ENCODE results near the gene NAGLU.

NAGLU gene

GRCh38 chr17:42577532-42578281 lies 41.7 kb downstream of the NAGLU start, which contains the start of gene PSMC3IP:
PSMC3IP (minus strand) TSS chr17:42577729; CDS start chr17:42577686, 43 bp downstream.
- DNase-seq, result peak; percentile 95 to 96 (median 95)
- ChIA-PET POLR2A (interaction anchor here (1.0 to 2.0 kb wide), 4 partner anchors 11 to 129 kb away, joined by 3 to 14 read pairs (median 4); partner anchors contain the start of genes MLX, NAGLU, RETREG3 and TUBG1), CTCF (interaction anchor here (0.5 to 4.6 kb wide), 31 partner anchors 7 to 243 kb away, joined by 3 to 37 read pairs (median 4); partner anchors contain the start of genes CCR10, CNTNAP1, MLX and VPS25)
- WGBS (ENCODE audit: insufficient coverage), result 0% methylated on average over 30 of the region's 52 CpGs
- H3K27me3 ChIP-seq (replicated peaks in 2 of 5; ENCODE audit: control insufficient read depth in 4 of 5, insufficient read depth in 5 of 5, low read length in 4 of 5), result no peaks in the 10 kb centered on the region
- H3K9me3 ChIP-seq (ENCODE audit: control extremely low read depth in 1 of 5, control insufficient read depth in 4 of 5, insufficient read depth in 2 of 5, low read depth in 1 of 5, low read length in 4 of 5), result no peaks in the 10 kb centered on the region
- peak within 1 kb of the TSS; percentile 89 to 94 for H3K27ac ChIP-seq (ENCODE audit: insufficient read depth in 1 of 2, low read depth in 1 of 2, low read length in 2 of 2, poor library complexity in 1 of 2, severe bottlenecking in 2 of 2)
- peaks cover 2 to 32% (median 23%) of the 10 kb centered on the region in 4 experiments for H3K4me1 ChIP-seq (ENCODE audit: control extremely low read depth in 1 of 4, control insufficient read depth in 4 of 4, insufficient read depth in 4 of 4, low read length in 3 of 4)
- peak within 1 kb of the TSS; percentile 32 to 91 (median 77) for H3K4me3 ChIP-seq (ENCODE audit: control insufficient read depth in 1 of 7, extremely low read depth in 1 of 7, insufficient read depth in 4 of 7, low read depth in 2 of 7, low read length in 6 of 7)
- peaks cover 20 to 59% (median 50%) of the 10 kb centered on the region in 4 experiments for H3K36me3 ChIP-seq (ENCODE audit: control insufficient read depth in 4 of 4, insufficient read depth in 4 of 4, low read length in 3 of 4)

- CTCF ChIA-PET, result interaction anchor here (0.7 to 4.6 kb wide), 35 partner anchors 8 to 255 kb away, joined by 3 to 37 read pairs (median 4); partner anchors contain the start of genes BECN1, CCR10, CNTNAP1 and MLX
- DNase-seq, result peak; percentile 87 to 92 (median 91)
- POLR2A ChIA-PET, result interaction anchor here (0.6 to 2.0 kb wide), 10 partner anchors 11 to 1953 kb away, joined by 3 to 14 read pairs (median 3); partner anchors contain the start of genes MLX, NAGLU, RETREG3 and TUBG1
- Histone ChIP-seq H3K27ac (ENCODE audit: insufficient read depth in 1 of 2, low read depth in 1 of 2, low read length in 2 of 2, poor library complexity in 1 of 2, severe bottlenecking in 2 of 2) (peak overlapping the region; percentile 89 to 94), H3K4me3 (ENCODE audit: control insufficient read depth in 1 of 7, extremely low read depth in 1 of 7, insufficient read depth in 4 of 7, low read depth in 2 of 7, low read length in 6 of 7) (peak overlapping the region; percentile 17 to 91 (median 77)), H3K27me3 (replicated peaks in 2 of 5; ENCODE audit: control insufficient read depth in 4 of 5, insufficient read depth in 5 of 5, low read length in 4 of 5) (no peaks in the 10 kb centered on the region), H3K4me1 (ENCODE audit: control extremely low read depth in 1 of 4, control insufficient read depth in 4 of 4, insufficient read depth in 4 of 4, low read length in 3 of 4) (peaks cover 2 to 32% (median 23%) of the 10 kb centered on the region in 4 experiments), H3K9me3 (ENCODE audit: control extremely low read depth in 1 of 5, control insufficient read depth in 4 of 5, insufficient read depth in 2 of 5, low read depth in 1 of 5, low read length in 4 of 5) (no peaks in the 10 kb centered on the region), H3K36me3 (ENCODE audit: control insufficient read depth in 4 of 4, insufficient read depth in 4 of 4, low read length in 3 of 4) (peaks cover 18 to 59% (median 50%) of the 10 kb centered on the region in 4 experiments)
- WGBS (ENCODE audit: insufficient coverage), result under 1% methylated on average over 20 of the region's 20 CpGs
These were observed 42.3 kb downstream of the NAGLU start for GRCh38 chr17:42578282-42578869.

GRCh38 chr17:42579794-42580551 lies 43.9 kb downstream of the NAGLU start:
- 100% methylated on average over 2 of the region's 2 CpGs for WGBS (ENCODE audit: insufficient coverage)

GRCh38 chr17:42581744-42582270 lies 45.8 kb downstream of the NAGLU start:
- H3K27me3 ChIP-seq (replicated peaks in 2 of 5; ENCODE audit: control insufficient read depth in 4 of 5, insufficient read depth in 5 of 5, low read length in 4 of 5), result no peaks in the 10 kb centered on the region
- POLR2A ChIA-PET, result no interaction called here
- H3K9me3 ChIP-seq (ENCODE audit: control extremely low read depth in 1 of 5, control insufficient read depth in 4 of 5, insufficient read depth in 2 of 5, low read depth in 1 of 5, low read length in 4 of 5), result no peaks in the 10 kb centered on the region
- H3K36me3 ChIP-seq (ENCODE audit: control insufficient read depth in 4 of 4, insufficient read depth in 4 of 4, low read length in 3 of 4), result peaks cover 28 to 71% (median 61%) of the 10 kb centered on the region in 4 experiments
- peaks cover 2 to 24% (median 18%) of the 10 kb centered on the region in 4 experiments for H3K4me1 ChIP-seq (ENCODE audit: control extremely low read depth in 1 of 4, control insufficient read depth in 4 of 4, insufficient read depth in 4 of 4, low read length in 3 of 4)
- WGBS (ENCODE audit: insufficient coverage), result 98% methylated on average over 8 of the region's 10 CpGs
- no peak for DNase-seq
- no peak overlapping the region for H3K27ac ChIP-seq (ENCODE audit: insufficient read depth in 1 of 2, low read depth in 1 of 2, low read length in 2 of 2, poor library complexity in 1 of 2, severe bottlenecking in 2 of 2)
- CTCF ChIA-PET, result interaction anchor here (0.7 to 4.6 kb wide), 5 partner anchors 16 to 238 kb away, joined by 3 to 37 read pairs (median 4); partner anchors contain the start of gene CCR10
- no peak overlapping the region for H3K4me3 ChIP-seq (ENCODE audit: control insufficient read depth in 1 of 7, extremely low read depth in 1 of 7, insufficient read depth in 4 of 7, low read depth in 2 of 7, low read length in 6 of 7)

More at GRCh38 chr17:42579794-42580551, 43.9 kb downstream of the NAGLU start:
- no peak for DNase-seq
- peaks cover 22 to 59% (median 51%) of the 10 kb centered on the region in 4 experiments for H3K36me3 ChIP-seq (ENCODE audit: control insufficient read depth in 4 of 4, insufficient read depth in 4 of 4, low read length in 3 of 4)
- H3K4me3 ChIP-seq (ENCODE audit: control insufficient read depth in 1 of 7, extremely low read depth in 1 of 7, insufficient read depth in 4 of 7, low read depth in 2 of 7, low read length in 6 of 7), result no peak overlapping the region
- peaks cover 2 to 33% (median 23%) of the 10 kb centered on the region in 4 experiments for H3K4me1 ChIP-seq (ENCODE audit: control extremely low read depth in 1 of 4, control insufficient read depth in 4 of 4, insufficient read depth in 4 of 4, low read length in 3 of 4)
- POLR2A ChIA-PET, result no interaction called here
- no peak overlapping the region for H3K27ac ChIP-seq (ENCODE audit: insufficient read depth in 1 of 2, low read depth in 1 of 2, low read length in 2 of 2, poor library complexity in 1 of 2, severe bottlenecking in 2 of 2)
- no peaks in the 10 kb centered on the region for H3K27me3 ChIP-seq (replicated peaks in 2 of 5; ENCODE audit: control insufficient read depth in 4 of 5, insufficient read depth in 5 of 5, low read length in 4 of 5)
- CTCF ChIA-PET, result interaction anchor here (0.8 to 4.6 kb wide), 6 partner anchors 16 to 183 kb away, joined by 3 to 37 read pairs (median 4); partner anchors contain the start of gene CCR10
- H3K9me3 ChIP-seq (ENCODE audit: control extremely low read depth in 1 of 5, control insufficient read depth in 4 of 5, insufficient read depth in 2 of 5, low read depth in 1 of 5, low read length in 4 of 5), result no peaks in the 10 kb centered on the region

- Histone ChIP-seq H3K27ac (ENCODE audit: insufficient read depth in 1 of 2, low read depth in 1 of 2, low read length in 2 of 2, poor library complexity in 1 of 2, severe bottlenecking in 2 of 2) (no peak overlapping the region), H3K4me3 (ENCODE audit: control insufficient read depth in 1 of 7, extremely low read depth in 1 of 7, insufficient read depth in 4 of 7, low read depth in 2 of 7, low read length in 6 of 7) (no peak overlapping the region), H3K27me3 (replicated peaks in 2 of 5; ENCODE audit: control insufficient read depth in 4 of 5, insufficient read depth in 5 of 5, low read length in 4 of 5) (no peaks in the 10 kb centered on the region), H3K9me3 (ENCODE audit: control extremely low read depth in 1 of 5, control insufficient read depth in 4 of 5, insufficient read depth in 2 of 5, low read depth in 1 of 5, low read length in 4 of 5) (no peaks in the 10 kb centered on the region), H3K4me1 (ENCODE audit: control extremely low read depth in 1 of 4, control insufficient read depth in 4 of 4, insufficient read depth in 4 of 4, low read length in 3 of 4) (peaks cover 0 to 6% (median 0%) of the 10 kb centered on the region in 4 experiments), H3K36me3 (ENCODE audit: control insufficient read depth in 4 of 4, insufficient read depth in 4 of 4, low read length in 3 of 4) (peaks cover 39 to 92% (median 74%) of the 10 kb centered on the region in 4 experiments)
- POLR2A ChIA-PET, result no interaction called here
- DNase-seq, result peak in 1 of 3 donors; percentile 8
- CTCF ChIA-PET, result interaction anchor here (1.0 kb wide), 2 partner anchors 17 to 27 kb away, joined by 3 read pairs; no protein-coding TSS in a partner anchor
- 99% methylated on average over 8 of the region's 9 CpGs for WGBS (ENCODE audit: insufficient coverage)
These were observed 48.8 kb downstream of the NAGLU start for GRCh38 chr17:42584880-42585279.

- POLR2A ChIA-PET, result no interaction called here
- H3K4me1 ChIP-seq (ENCODE audit: control extremely low read depth in 1 of 4, control insufficient read depth in 4 of 4, insufficient read depth in 4 of 4, low read length in 3 of 4), result peaks cover 0 to 6% (median 0%) of the 10 kb centered on the region in 4 experiments
- no CpG with 5 or more reads among the region's 1 CpG for WGBS (ENCODE audit: insufficient coverage)
These were observed 49.3 kb downstream of the NAGLU start for GRCh38 chr17:42585353-42585752.

More at GRCh38 chr17:42585353-42585752, 49.3 kb downstream of the NAGLU start:
- no peak for DNase-seq
- CTCF ChIA-PET, result interaction anchor here (1.0 to 4.1 kb wide), 3 partner anchors 8 to 95 kb away, joined by 3 to 26 read pairs (median 3); partner anchors contain the start of gene PSMC3IP
- Histone ChIP-seq H3K27me3 (replicated peaks in 2 of 5; ENCODE audit: control insufficient read depth in 4 of 5, insufficient read depth in 5 of 5, low read length in 4 of 5) (no peaks in the 10 kb centered on the region), H3K27ac (ENCODE audit: insufficient read depth in 1 of 2, low read depth in 1 of 2, low read length in 2 of 2, poor library complexity in 1 of 2, severe bottlenecking in 2 of 2) (no peak overlapping the region), H3K4me3 (ENCODE audit: control insufficient read depth in 1 of 7, extremely low read depth in 1 of 7, insufficient read depth in 4 of 7, low read depth in 2 of 7, low read length in 6 of 7) (no peak overlapping the region), H3K9me3 (ENCODE audit: control extremely low read depth in 1 of 5, control insufficient read depth in 4 of 5, insufficient read depth in 2 of 5, low read depth in 1 of 5, low read length in 4 of 5) (no peaks in the 10 kb centered on the region), H3K36me3 (ENCODE audit: control insufficient read depth in 4 of 4, insufficient read depth in 4 of 4, low read length in 3 of 4) (peaks cover 37 to 93% (median 69%) of the 10 kb centered on the region in 4 experiments)

Data from common myeloid progenitor, CD34-positive (primary cell).